Effector memory CD4-positive, alpha-beta T cell (primary cell): Measurements from ENCODE around the gene CAMK2N1.
A peak's percentile ranks its signal among the peaks of the same experiment; 100 is the strongest.
"Not testable (repeated sequence)": the region's sequence is repeated elsewhere in the genome, so short reads cannot be mapped to it uniquely, and the experiment has no call there.

Experiments
- DNase-seq, 3 donors: peaks; one replicate each; pipeline ENCODE4 v3.0.0-alpha.2; 2020
- H3K27ac ChIP-seq: 2 replicates; pipeline ENCODE4 v1.7.0; 2013; ENCODE audit warnings: mild to moderate bottlenecking, low read length, moderate library complexity; ENCODE audit not compliant: insufficient read depth, poor library complexity, severe bottlenecking
- H3K27me3 ChIP-seq: replicated peaks from 2 replicates; pipeline ENCODE4 v1.7.0; 2013; ENCODE audit warnings: mild to moderate bottlenecking, low read length; ENCODE audit not compliant: insufficient read depth, control insufficient read depth, poor library complexity, severe bottlenecking
- H3K36me3 ChIP-seq: 2 replicates; pipeline ENCODE4 v1.7.0; 2013; ENCODE audit warnings: mild to moderate bottlenecking, low read length, moderate library complexity; ENCODE audit not compliant: control insufficient read depth, insufficient read depth
- H3K4me1 ChIP-seq: 2 replicates; pipeline ENCODE4 v1.7.0; 2013; ENCODE audit warnings: low read length, mild to moderate bottlenecking; ENCODE audit not compliant: control insufficient read depth, insufficient read depth, poor library complexity, severe bottlenecking
- H3K4me3 ChIP-seq: 2 replicates; pipeline ENCODE4 v1.7.0; 2013; ENCODE audit warnings: low read length, low read depth, mild to moderate bottlenecking; ENCODE audit not compliant: insufficient read depth, poor library complexity, severe bottlenecking
- H3K9me3 ChIP-seq: 2 replicates; pipeline ENCODE4 v1.7.0; 2013; ENCODE audit warnings: mild to moderate bottlenecking, low read length, moderate library complexity; ENCODE audit not compliant: control insufficient read depth
- total RNA-seq, 3 donors: gene quantifications; one replicate each; lab custom pipeline; 2026; lab: John Stamatoyannopoulos, UW

The CAMK2N1 gene
- 1.5 to 5.7 (median 2.9) reads per million in 3 donors for total RNA-seq

GRCh38 chr1:20485527-20486456 lies at the start of gene CAMK2N1:
CAMK2N1 (minus strand) TSS chr1:20486210; CDS start chr1:20485379, 831 bp downstream.
- H3K27ac ChIP-seq, result no peak within 1 kb of the TSS
- peak; percentile 30 to 36 (median 36) for DNase-seq
- no peaks in the 10 kb centered on the region for H3K36me3 ChIP-seq
- H3K27me3 ChIP-seq, result peaks cover 19% of the 10 kb centered on the region
- H3K4me1 ChIP-seq, result peaks cover 23% of the 10 kb centered on the region
- H3K9me3 ChIP-seq, result no peaks in the 10 kb centered on the region
- H3K4me3 ChIP-seq, result peak within 1 kb of the TSS; percentile 72

GRCh38 chr1:20534659-20535417 lies 48.8 kb upstream of the CAMK2N1 start:
- H3K9me3 ChIP-seq, result no peaks in the 10 kb centered on the region
- H3K4me1 ChIP-seq, result no peaks in the 10 kb centered on the region
- H3K27me3 ChIP-seq, result peaks cover 3% of the 10 kb centered on the region
- H3K27ac ChIP-seq, result no peak overlapping the region
- no peak for DNase-seq
- H3K4me3 ChIP-seq, result no peak overlapping the region
- no peaks in the 10 kb centered on the region for H3K36me3 ChIP-seq

GRCh38 chr1:20533635-20534034 lies 47.6 kb upstream of the CAMK2N1 start:
- Histone ChIP-seq H3K9me3 (no peaks in the 10 kb centered on the region), H3K27ac (no peak overlapping the region), H3K4me1 (no peaks in the 10 kb centered on the region), H3K36me3 (no peaks in the 10 kb centered on the region), H3K4me3 (no peak overlapping the region), H3K27me3 (peaks cover 3% of the 10 kb centered on the region)
- DNase-seq, result no peak

DNA sequence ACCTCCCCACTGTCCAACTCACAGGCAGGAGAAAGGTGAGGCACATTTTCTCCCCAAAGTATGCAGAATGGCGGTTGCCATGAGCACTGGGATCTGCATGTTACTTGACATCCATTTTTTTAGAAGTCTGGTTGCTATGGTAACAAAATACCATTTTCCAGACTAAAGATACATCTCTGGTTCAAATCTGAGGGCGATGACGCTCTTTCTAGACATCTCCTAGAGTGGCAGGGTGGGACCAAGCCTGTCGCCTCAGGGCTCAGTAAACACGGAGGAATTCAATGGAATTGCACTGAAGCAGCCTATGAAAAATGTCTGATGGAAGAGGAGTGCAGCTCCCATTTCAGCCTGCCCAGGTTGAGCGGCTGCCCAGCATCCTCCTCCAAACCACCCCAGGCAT lies 44.9 kb upstream of the CAMK2N1 start:
- H3K4me3 ChIP-seq, result no peak overlapping the region
- H3K9me3 ChIP-seq, result no peaks in the 10 kb centered on the region
- DNase-seq, result no peak
- H3K36me3 ChIP-seq, result no peaks in the 10 kb centered on the region
- no peaks in the 10 kb centered on the region for H3K4me1 ChIP-seq
- peaks cover 3% of the 10 kb centered on the region for H3K27me3 ChIP-seq
- no peak overlapping the region for H3K27ac ChIP-seq

- DNase-seq, result no peak
- Histone ChIP-seq H3K4me1 (no peaks in the 10 kb centered on the region), H3K27ac (no peak overlapping the region), H3K4me3 (no peak overlapping the region), H3K27me3 (peaks cover 3% of the 10 kb centered on the region), H3K36me3 (no peaks in the 10 kb centered on the region), H3K9me3 (no peaks in the 10 kb centered on the region)
Observed at GRCh38 chr1:20530306-20530705, 44.3 kb upstream of the CAMK2N1 start.

GRCh38 chr1:20528221-20528620 lies 42.2 kb upstream of the CAMK2N1 start:
- no peak overlapping the region for H3K27ac ChIP-seq
- no peak overlapping the region for H3K4me3 ChIP-seq
- no peaks in the 10 kb centered on the region for H3K9me3 ChIP-seq
- H3K4me1 ChIP-seq, result no peaks in the 10 kb centered on the region
- peaks cover 3% of the 10 kb centered on the region for H3K27me3 ChIP-seq
- no peaks in the 10 kb centered on the region for H3K36me3 ChIP-seq
- DNase-seq, result no peak

DNA sequence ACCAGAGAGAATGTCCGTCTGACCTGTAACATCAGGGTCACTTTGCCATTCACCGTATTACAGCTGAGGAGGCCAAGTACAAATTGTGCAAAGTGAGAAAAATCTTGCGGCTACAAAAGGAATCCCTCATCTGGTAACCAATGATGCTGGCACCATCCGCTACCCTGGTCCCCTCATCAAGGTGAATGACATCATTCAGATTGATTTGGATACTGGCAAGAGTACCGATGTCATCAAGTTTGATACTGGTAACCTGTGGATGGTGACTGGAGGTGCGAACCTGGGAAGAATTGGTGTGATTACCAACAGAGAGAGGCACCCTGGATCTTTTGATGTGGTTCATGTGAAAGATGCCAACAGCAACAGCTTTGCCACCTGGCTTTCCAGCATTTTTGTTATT lies 40.3 kb upstream of the CAMK2N1 start:
- no peaks in the 10 kb centered on the region for H3K27me3 ChIP-seq
- H3K4me3 ChIP-seq, result no peak overlapping the region
- H3K36me3 ChIP-seq, result no peaks in the 10 kb centered on the region
- no peak overlapping the region for H3K27ac ChIP-seq
- H3K9me3 ChIP-seq, result no peaks in the 10 kb centered on the region
- H3K4me1 ChIP-seq, result no peaks in the 10 kb centered on the region
- DNase-seq, result no peak

GRCh38 chr1:20521960-20522861 lies 36.2 kb upstream of the CAMK2N1 start:
- Histone ChIP-seq H3K4me3 (no peak overlapping the region), H3K9me3 (no peaks in the 10 kb centered on the region), H3K27me3 (no peaks in the 10 kb centered on the region), H3K27ac (no peak overlapping the region), H3K4me1 (no peaks in the 10 kb centered on the region), H3K36me3 (no peaks in the 10 kb centered on the region)
- peak; percentile 28 to 53 (median 37) for DNase-seq

DNA sequence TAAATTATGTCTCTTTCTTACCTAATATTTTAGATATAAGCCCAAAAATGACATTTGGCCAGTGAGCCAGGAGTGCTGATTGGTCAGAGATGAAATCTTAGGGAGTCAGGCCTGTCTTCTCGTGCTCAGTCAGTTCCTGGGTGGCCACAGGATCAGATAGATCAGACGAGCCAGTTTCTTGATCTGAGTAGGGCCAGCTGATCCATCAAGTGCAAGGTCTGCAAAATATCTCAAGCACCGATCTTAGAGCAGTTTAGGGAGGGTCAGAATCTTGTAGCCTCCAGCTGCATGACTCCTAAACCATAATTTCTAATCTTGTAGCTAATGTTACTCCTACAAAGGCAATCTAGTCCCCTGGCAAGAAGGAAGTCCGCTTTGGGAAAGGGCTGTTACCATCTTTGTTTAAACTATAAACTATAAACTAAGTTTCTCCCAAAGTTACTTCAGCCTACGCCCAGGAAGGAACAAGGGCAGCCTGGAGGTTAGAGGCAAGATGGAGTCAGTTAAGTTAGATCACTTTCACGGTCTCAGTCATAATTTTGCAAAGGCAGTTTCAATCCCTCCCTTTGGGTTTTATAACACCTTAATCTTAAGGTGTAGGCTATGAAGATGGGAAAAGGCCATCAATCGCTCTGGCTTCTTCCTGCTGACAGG lies 33.7 kb upstream of the CAMK2N1 start:
- H3K36me3 ChIP-seq, H3K4me1 ChIP-seq, H3K4me3 ChIP-seq, H3K9me3 ChIP-seq, H3K27me3 ChIP-seq, H3K27ac ChIP-seq, DNase-seq: not testable (repeated sequence)
